Kidney capillary endothelial cell (primary cell): ENCODE data around the gene CABP2.
"Not testable (repeated sequence)": the region's sequence is repeated elsewhere in the genome, so short reads cannot be mapped to it uniquely, and the experiment has no call there.

ENCODE experiments used
- DNase-seq: peaks from one replicate; pipeline ENCODE4 v3.0.0-alpha.2; 2018; ENCODE audit warnings: low spot score

CABP2 gene

GRCh38 chr11:67476692-67477091, 46.6 kb downstream of the CABP2 start:
- DNase-seq, result not testable (repeated sequence)

DNA sequence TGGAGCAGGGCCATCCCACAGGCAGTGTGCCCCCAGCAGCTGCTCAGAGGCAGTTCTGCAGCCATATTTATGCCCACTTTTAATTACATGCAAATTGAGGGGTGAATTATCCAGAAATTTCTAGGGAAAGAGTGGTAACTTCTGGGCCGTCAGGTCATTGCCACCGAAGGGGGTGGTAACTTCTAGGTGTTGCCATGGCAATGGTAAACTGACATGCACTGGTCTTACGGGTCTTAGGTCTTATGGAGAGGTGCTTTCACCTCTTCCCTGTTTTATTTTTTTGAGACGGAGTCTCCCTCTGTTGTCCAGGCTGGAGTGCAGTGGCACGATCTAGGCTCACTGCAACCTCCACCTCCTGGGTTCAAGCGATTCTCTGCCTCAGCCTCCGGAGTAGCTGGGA, 50.4 kb downstream of the CABP2 start:
- DNase-seq, result no peak

DNA sequence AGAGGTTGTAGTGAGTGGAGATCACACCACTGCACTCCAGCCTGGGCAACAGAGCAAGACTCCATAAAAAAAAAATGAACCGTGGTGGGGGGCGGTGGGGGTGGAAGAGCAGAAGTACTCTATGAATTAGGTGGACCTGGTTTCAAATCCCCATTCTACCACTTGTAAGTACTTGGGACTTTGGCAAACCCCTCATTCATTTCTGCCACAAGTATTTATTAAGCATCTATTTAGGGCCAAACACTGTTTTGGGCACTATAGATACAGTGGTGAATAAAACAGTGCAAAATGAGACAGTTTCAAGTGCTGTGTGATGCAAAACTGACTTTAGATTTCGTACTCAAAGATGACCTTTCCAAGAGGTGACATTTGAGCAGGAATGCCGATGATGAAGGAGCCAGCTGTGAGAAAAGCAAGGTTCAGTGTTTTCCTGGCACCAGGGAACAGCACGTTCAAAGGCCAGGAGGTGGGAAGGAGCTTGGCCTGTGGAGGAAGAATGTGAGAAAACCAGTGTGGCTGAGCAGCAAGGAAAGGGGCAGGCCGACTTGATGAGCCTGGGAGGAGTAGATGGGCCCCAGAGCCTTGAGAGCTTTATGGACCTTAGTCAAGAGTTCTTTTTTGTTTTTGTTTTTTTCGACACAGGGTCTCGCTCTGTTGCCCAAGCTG, 52.8 kb downstream of the CABP2 start:
- no peak for DNase-seq

DNA sequence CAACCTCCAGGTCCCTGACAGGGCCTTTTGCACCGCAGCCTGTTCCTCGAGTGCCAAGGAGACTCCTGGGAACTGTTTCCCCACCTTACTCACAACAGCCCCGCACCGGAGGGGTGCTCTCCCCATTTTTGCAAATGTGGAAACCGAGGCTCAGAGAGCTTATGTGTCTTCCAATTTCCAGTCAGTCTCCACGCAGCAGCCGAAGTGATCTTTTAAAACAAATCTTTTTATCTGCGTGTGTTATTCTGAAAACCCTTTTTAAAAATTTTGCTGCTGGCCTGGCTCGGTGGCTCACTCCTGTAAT, 53.8 kb downstream of the CABP2 start:
- DNase-seq, result no peak
